HEK293 (cell line): ENCODE results near the gene DYNLT2.

ENCODE experiments used
- CTCF ChIA-PET: fragments of 350-600 bp; formaldehyde crosslinking; extraction: SDS; loops from one replicate; lab custom pipeline; 2021; ENCODE audit warnings: antibody characterized with exemption; lab: Yijun Ruan, JAX
- POLR2A ChIA-PET: fragments of 300-600 bp; formaldehyde crosslinking; extraction: SDS; loops from one replicate; lab custom pipeline; 2020; ENCODE audit warnings: antibody characterized with exemption, inconsistent platforms; lab: Yijun Ruan, JAX
- H3K27ac ChIP-seq: fragments of 200-500 bp; sonication (Bioruptor generic); 2 replicates; pipeline ENCODE4 v1.5.1; 2014; ENCODE audit warnings: low read depth, low read length, control low read depth, inconsistent platforms; ENCODE audit errors: extremely low read depth
- H3K36me3 ChIP-seq, 2 experiments: fragments of 200-500 bp in 1 of 2; sonication (Bioruptor generic) in 1 of 2; 1 replicate in 1 of 2; 2 replicates in 1 of 2; pipeline ENCODE4 v1.5.1; 2014 to 2017; ENCODE audit warnings: inconsistent platforms in 2 of 2, low read length in 2 of 2; ENCODE audit not compliant: control insufficient read depth in 2 of 2, insufficient read depth in 1 of 2
- H3K4me1 ChIP-seq: fragments of 200-500 bp; sonication (Bioruptor generic); 2 replicates; pipeline ENCODE4 v1.5.1; 2014; ENCODE audit warnings: mild to moderate bottlenecking, low read length, inconsistent platforms; ENCODE audit not compliant: control insufficient read depth, insufficient read depth
- H3K4me3 ChIP-seq: 2 replicates; pipeline ENCODE4 v1.5.1; 2011; ENCODE audit warnings: low read depth, mild to moderate bottlenecking, control low read depth, low read length, moderate library complexity
- H3K9me3 ChIP-seq: fragments of 200-500 bp; sonication (Bioruptor generic); 2 replicates; pipeline ENCODE4 v1.5.1; 2014; ENCODE audit warnings: low read depth, low read length, inconsistent platforms; ENCODE audit not compliant: control insufficient read depth, insufficient read depth
- HOXA7 ChIP-seq: sonication (generic); formaldehyde crosslinking; IDR thresholded peaks from 2 replicates; pipeline ENCODE4 v1.8.1; 2022; ENCODE audit warnings: missing genetic modification reagents, borderline replicate concordance
- PRDM1 ChIP-seq: fragments of 450-650 bp; formaldehyde crosslinking; IDR thresholded peaks from 2 replicates; pipeline ENCODE4; 2016; ENCODE audit warnings: missing biosample characterization, missing genetic modification characterization
- RBAK ChIP-seq: fragments of 450-650 bp; formaldehyde crosslinking; IDR thresholded peaks from 2 replicates; pipeline ENCODE4 v1.5.1; 2016; ENCODE audit warnings: missing biosample characterization, missing genetic modification characterization
- ZBTB20 ChIP-seq: fragments of 450-650 bp; formaldehyde crosslinking; IDR thresholded peaks from 2 replicates; pipeline ENCODE4 v1.5.1; 2016; ENCODE audit warnings: missing biosample characterization, missing genetic modification characterization
- ZBTB7A ChIP-seq: fragments of 450-650 bp; formaldehyde crosslinking; IDR thresholded peaks from 2 replicates; pipeline ENCODE4 v1.5.1; 2016; ENCODE audit warnings: low read depth, missing biosample characterization, missing genetic modification characterization
- ZEB2 ChIP-seq: fragments of 450-650 bp; formaldehyde crosslinking; IDR thresholded peaks from 2 replicates; pipeline ENCODE4 v1.5.1; 2016; ENCODE audit warnings: missing biosample characterization, missing genetic modification characterization
- ZIC2 ChIP-seq: fragments of 450-650 bp; formaldehyde crosslinking; IDR thresholded peaks from 2 replicates; pipeline ENCODE4 v1.5.1; 2016; ENCODE audit warnings: missing biosample characterization, missing genetic modification characterization
- ZNF10 ChIP-seq: fragments of 450-650 bp; formaldehyde crosslinking; IDR thresholded peaks from 2 replicates; pipeline ENCODE4 v1.5.1; 2017; ENCODE audit warnings: missing biosample characterization, missing genetic modification characterization
- ZNF157 ChIP-seq: fragments of 450-650 bp; formaldehyde crosslinking; IDR thresholded peaks from 2 replicates; pipeline ENCODE4 v1.5.1; 2016; ENCODE audit warnings: missing biosample characterization, missing genetic modification characterization
- ZNF202 ChIP-seq: fragments of 450-650 bp; formaldehyde crosslinking; IDR thresholded peaks from 2 replicates; pipeline ENCODE4 v1.5.1; 2016; ENCODE audit warnings: missing biosample characterization, missing genetic modification characterization, borderline replicate concordance
- ZNF266 ChIP-seq: fragments of 450-650 bp; formaldehyde crosslinking; IDR thresholded peaks from 2 replicates; pipeline ENCODE4 v1.5.1; 2016; ENCODE audit warnings: missing biosample characterization, missing genetic modification characterization, low read depth
- ZNF510 ChIP-seq: fragments of 450-650 bp; formaldehyde crosslinking; IDR thresholded peaks from 2 replicates; pipeline ENCODE4 v1.5.1; 2018; ENCODE audit warnings: mild to moderate bottlenecking, missing genetic modification characterization, missing biosample characterization; ENCODE audit not compliant: insufficient replicate concordance
- ZNF521 ChIP-seq: fragments of 450-650 bp; formaldehyde crosslinking; IDR thresholded peaks from 2 replicates; pipeline ENCODE4 v1.5.1; 2017; ENCODE audit warnings: missing biosample characterization, mild to moderate bottlenecking, missing genetic modification characterization
- ZNF555 ChIP-seq: fragments of 450-650 bp; formaldehyde crosslinking; conservative IDR thresholded peaks from 2 replicates; pipeline ENCODE4 v1.5.1; 2017; ENCODE audit warnings: missing biosample characterization, mild to moderate bottlenecking, missing genetic modification characterization, inconsistent platforms
- ZNF571 ChIP-seq: fragments of 450-650 bp; formaldehyde crosslinking; IDR thresholded peaks from 2 replicates; pipeline ENCODE4 v1.5.0; 2017; ENCODE audit warnings: missing biosample characterization, missing genetic modification characterization
- ZNF596 ChIP-seq: fragments of 450-650 bp; IDR thresholded peaks from 2 replicates; pipeline ENCODE4 v1.5.0; 2018; ENCODE audit warnings: missing biosample characterization, mild to moderate bottlenecking, missing genetic modification characterization, moderate library complexity
- ZNF600 ChIP-seq: fragments of 450-650 bp; formaldehyde crosslinking; IDR thresholded peaks from 2 replicates; pipeline ENCODE4 v1.5.1; 2016; ENCODE audit warnings: missing biosample characterization, missing genetic modification characterization
- ZNF837 ChIP-seq: fragments of 450-650 bp; formaldehyde crosslinking; IDR thresholded peaks from 2 replicates; pipeline ENCODE4 v1.5.1; 2016; ENCODE audit warnings: missing biosample characterization, missing genetic modification characterization
- TF ChIP-seq, protein P1 (sequence below): fragments of 450-650 bp; formaldehyde crosslinking; IDR thresholded peaks from 2 replicates; pipeline ENCODE4 v1.5.1; 2017; ENCODE audit warnings: missing biosample characterization, missing genetic modification characterization
- TF ChIP-seq, protein P2 (sequence below): fragments of 450-650 bp; formaldehyde crosslinking; IDR thresholded peaks from 2 replicates; pipeline ENCODE4 v1.5.1; 2016; ENCODE audit warnings: missing biosample characterization, missing genetic modification characterization
- TF ChIP-seq, protein P3 (sequence below): fragments of 450-650 bp; formaldehyde crosslinking; IDR thresholded peaks from 2 replicates; pipeline ENCODE4 v1.5.1; 2016; ENCODE audit warnings: missing biosample characterization, missing genetic modification characterization
- TF ChIP-seq, protein P4 (sequence below): fragments of 450-650 bp; IDR thresholded peaks from 2 replicates; pipeline ENCODE4 v1.5.1; 2018; ENCODE audit warnings: missing biosample characterization, mild to moderate bottlenecking, missing genetic modification characterization
- TF ChIP-seq, protein P5 (sequence below): fragments of 450-650 bp; formaldehyde crosslinking; IDR thresholded peaks from 2 replicates; pipeline ENCODE4 v1.5.1; 2016; ENCODE audit warnings: missing biosample characterization, missing genetic modification characterization

DYNLT2 gene

GRCh38 chr6:169726049-169726400 lies 25.3 kb downstream of the DYNLT2 start:
- H3K4me3 ChIP-seq = no peak overlapping the region
- H3K36me3 ChIP-seq = no peaks in the 10 kb centered on the region
- ChIA-PET POLR2A (interaction anchor here (0.6 to 2.3 kb wide), 7 partner anchors 12 to 819 kb away, joined by 3 to 11 read pairs (median 5); partner anchors contain the start of genes C6orf120, DYNLT2, ERMARD and WDR27), CTCF (no interaction called here)
- TF ChIP-seq ZNF266 (no peak), HOXA7 (CRISPR knock-in tag) (no peak)
- TF ChIP-seq, protein P1, sequence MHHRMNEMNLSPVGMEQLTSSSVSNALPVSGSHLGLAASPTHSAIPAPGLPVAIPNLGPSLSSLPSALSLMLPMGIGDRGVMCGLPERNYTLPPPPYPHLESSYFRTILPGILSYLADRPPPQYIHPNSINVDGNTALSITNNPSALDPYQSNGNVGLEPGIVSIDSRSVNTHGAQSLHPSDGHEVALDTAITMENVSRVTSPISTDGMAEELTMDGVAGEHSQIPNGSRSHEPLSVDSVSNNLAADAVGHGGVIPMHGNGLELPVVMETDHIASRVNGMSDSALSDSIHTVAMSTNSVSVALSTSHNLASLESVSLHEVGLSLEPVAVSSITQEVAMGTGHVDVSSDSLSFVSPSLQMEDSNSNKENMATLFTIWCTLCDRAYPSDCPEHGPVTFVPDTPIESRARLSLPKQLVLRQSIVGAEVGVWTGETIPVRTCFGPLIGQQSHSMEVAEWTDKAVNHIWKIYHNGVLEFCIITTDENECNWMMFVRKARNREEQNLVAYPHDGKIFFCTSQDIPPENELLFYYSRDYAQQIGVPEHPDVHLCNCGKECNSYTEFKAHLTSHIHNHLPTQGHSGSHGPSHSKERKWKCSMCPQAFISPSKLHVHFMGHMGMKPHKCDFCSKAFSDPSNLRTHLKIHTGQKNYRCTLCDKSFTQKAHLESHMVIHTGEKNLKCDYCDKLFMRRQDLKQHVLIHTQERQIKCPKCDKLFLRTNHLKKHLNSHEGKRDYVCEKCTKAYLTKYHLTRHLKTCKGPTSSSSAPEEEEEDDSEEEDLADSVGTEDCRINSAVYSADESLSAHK (tag by site-specific recombination) = peak; percentile 78; the same call in 1 of the 2 replicates
- no peak overlapping the region for H3K27ac ChIP-seq
- H3K9me3 ChIP-seq = no peaks in the 10 kb centered on the region
- H3K4me1 ChIP-seq = no peaks in the 10 kb centered on the region

DNA sequence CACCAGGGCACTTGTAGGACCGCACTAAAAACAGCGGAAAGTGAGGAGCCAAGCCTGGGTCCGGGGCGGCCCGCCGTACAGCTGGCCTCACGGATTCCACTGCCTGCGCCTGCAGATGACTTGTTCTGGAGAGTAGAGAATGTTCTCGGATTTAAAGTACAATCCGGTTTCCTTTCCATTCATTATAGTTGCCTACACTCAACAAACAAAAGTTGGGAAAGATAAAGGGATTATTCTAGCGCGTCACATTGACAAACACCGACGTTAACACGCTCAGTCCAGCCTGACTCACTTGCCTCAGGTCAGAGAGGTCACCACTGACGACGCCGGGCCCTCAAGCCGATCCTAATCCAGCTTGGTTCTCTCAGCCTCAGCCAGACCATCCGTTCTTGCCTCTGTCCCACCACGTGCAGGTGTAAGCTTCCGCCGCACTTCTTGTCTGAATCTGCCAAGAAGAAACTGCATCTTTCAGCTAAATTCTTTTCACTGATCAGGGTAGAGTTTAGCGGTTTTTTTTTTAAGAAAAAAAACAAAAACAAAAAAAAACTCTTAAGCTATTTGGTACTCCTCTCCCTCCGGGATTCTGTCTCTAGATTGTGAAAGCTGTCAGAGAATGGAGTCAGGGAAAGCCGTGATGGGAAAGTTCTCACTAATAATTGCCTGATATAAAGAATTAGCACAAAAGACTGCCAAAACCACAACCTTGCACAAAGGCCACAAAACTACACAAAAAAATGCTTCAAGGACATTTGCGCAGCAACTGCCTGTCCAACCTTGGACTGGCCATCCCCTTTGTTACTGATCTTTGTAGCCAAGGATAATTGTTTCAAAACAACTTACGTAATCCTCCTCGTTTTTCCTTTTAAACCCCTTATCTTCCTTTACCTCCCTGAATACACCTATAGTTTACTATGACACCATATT lies 26.0 kb downstream of the DYNLT2 start:
- H3K4me1 ChIP-seq = no peaks in the 10 kb centered on the region
- ChIA-PET POLR2A (interaction anchor here (0.6 to 2.3 kb wide), 6 partner anchors 13 to 818 kb away, joined by 3 to 11 read pairs (median 4); partner anchors contain the start of genes C6orf120, DYNLT2, ERMARD and WDR27), CTCF (no interaction called here)
- peak overlapping the region; percentile 89 for H3K4me3 ChIP-seq
- H3K27ac ChIP-seq = peak overlapping the region; percentile 88; the same call in 1 of the 2 replicates
- H3K9me3 ChIP-seq = no peaks in the 10 kb centered on the region
- no peaks in the 10 kb centered on the region for H3K36me3 ChIP-seq
- TF ChIP-seq ZNF510 (tag by site-specific recombination) (no peak), RBAK (tag by site-specific recombination) (no peak), ZEB2 (tag by site-specific recombination) (0 out of 2 replicates have a peak, but pooled peaks have one; percentile 52), ZNF596 (tag by site-specific recombination) (no peak), ZNF600 (tag by site-specific recombination) (peak; percentile 62), ZNF837 (tag by site-specific recombination) (no peak), ZBTB20 (tag by site-specific recombination) (peak; percentile 55; the same call in 1 of the 2 replicates), PRDM1 (peak; percentile 78), ZIC2 (tag by site-specific recombination) (no peak), ZNF555 (no peak), ZNF571 (tag by site-specific recombination) (no peak), ZNF202 (no peak), ZBTB7A (no peak), ZNF521 (tag by site-specific recombination) (no peak), ZNF157 (tag by site-specific recombination) (no peak), ZNF10 (tag by site-specific recombination) (no peak)
- TF ChIP-seq, protein P2, sequence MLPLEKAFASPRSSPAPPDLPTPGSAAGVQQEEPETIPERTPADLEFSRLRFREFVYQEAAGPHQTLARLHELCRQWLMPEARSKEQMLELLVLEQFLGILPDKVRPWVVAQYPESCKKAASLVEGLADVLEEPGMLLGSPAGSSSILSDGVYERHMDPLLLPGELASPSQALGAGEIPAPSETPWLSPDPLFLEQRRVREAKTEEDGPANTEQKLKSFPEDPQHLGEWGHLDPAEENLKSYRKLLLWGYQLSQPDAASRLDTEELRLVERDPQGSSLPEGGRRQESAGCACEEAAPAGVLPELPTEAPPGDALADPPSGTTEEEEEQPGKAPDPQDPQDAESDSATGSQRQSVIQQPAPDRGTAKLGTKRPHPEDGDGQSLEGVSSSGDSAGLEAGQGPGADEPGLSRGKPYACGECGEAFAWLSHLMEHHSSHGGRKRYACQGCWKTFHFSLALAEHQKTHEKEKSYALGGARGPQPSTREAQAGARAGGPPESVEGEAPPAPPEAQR (tag by site-specific recombination) = no peak
- TF ChIP-seq, protein P3, sequence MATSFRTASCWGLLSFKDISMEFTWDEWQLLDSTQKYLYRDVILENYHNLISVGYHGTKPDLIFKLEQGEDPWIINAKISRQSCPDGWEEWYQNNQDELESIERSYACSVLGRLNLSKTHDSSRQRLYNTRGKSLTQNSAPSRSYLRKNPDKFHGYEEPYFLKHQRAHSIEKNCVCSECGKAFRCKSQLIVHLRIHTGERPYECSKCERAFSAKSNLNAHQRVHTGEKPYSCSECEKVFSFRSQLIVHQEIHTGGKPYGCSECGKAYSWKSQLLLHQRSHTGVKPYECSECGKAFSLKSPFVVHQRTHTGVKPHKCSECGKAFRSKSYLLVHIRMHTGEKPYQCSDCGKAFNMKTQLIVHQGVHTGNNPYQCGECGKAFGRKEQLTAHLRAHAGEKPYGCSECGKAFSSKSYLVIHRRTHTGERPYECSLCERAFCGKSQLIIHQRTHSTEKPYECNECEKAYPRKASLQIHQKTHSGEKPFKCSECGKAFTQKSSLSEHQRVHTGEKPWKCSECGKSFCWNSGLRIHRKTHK (tag by site-specific recombination) = no peak
- TF ChIP-seq, protein P4, sequence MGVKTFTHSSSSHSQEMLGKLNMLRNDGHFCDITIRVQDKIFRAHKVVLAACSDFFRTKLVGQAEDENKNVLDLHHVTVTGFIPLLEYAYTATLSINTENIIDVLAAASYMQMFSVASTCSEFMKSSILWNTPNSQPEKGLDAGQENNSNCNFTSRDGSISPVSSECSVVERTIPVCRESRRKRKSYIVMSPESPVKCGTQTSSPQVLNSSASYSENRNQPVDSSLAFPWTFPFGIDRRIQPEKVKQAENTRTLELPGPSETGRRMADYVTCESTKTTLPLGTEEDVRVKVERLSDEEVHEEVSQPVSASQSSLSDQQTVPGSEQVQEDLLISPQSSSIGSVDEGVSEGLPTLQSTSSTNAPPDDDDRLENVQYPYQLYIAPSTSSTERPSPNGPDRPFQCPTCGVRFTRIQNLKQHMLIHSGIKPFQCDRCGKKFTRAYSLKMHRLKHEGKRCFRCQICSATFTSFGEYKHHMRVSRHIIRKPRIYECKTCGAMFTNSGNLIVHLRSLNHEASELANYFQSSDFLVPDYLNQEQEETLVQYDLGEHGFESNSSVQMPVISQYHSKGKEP (tag by site-specific recombination) = no peak
- TF ChIP-seq, protein P5, sequence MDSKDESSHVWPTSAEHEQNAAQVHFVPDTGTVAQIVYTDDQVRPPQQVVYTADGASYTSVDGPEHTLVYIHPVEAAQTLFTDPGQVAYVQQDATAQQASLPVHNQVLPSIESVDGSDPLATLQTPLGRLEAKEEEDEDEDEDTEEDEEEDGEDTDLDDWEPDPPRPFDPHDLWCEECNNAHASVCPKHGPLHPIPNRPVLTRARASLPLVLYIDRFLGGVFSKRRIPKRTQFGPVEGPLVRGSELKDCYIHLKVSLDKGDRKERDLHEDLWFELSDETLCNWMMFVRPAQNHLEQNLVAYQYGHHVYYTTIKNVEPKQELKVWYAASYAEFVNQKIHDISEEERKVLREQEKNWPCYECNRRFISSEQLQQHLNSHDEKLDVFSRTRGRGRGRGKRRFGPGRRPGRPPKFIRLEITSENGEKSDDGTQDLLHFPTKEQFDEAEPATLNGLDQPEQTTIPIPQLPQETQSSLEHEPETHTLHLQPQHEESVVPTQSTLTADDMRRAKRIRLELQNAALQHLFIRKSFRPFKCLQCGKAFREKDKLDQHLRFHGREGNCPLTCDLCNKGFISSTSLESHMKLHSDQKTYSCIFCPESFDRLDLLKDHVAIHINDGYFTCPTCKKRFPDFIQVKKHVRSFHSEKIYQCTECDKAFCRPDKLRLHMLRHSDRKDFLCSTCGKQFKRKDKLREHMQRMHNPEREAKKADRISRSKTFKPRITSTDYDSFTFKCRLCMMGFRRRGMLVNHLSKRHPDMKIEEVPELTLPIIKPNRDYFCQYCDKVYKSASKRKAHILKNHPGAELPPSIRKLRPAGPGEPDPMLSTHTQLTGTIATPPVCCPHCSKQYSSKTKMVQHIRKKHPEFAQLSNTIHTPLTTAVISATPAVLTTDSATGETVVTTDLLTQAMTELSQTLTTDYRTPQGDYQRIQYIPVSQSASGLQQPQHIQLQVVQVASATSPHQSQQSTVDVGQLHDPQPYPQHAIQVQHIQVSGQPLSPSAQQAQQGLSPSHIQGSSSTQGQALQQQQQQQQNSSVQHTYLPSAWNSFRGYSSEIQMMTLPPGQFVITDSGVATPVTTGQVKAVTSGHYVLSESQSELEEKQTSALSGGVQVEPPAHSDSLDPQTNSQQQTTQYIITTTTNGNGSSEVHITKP (tag by site-specific recombination) = no peak
